Measurements from ENCODE around the gene TULP4. TPM values are rescaled to one million over a fixed set of nuclear protein-coding genes. Genes with fewer than 3 reads are reported as not detected.

The TULP4 gene
- total RNA-seq, 3 donors from 2014 or later, result 104 to 171 (median 112) TPM

- TF ChIP-seq, protein P1, sequence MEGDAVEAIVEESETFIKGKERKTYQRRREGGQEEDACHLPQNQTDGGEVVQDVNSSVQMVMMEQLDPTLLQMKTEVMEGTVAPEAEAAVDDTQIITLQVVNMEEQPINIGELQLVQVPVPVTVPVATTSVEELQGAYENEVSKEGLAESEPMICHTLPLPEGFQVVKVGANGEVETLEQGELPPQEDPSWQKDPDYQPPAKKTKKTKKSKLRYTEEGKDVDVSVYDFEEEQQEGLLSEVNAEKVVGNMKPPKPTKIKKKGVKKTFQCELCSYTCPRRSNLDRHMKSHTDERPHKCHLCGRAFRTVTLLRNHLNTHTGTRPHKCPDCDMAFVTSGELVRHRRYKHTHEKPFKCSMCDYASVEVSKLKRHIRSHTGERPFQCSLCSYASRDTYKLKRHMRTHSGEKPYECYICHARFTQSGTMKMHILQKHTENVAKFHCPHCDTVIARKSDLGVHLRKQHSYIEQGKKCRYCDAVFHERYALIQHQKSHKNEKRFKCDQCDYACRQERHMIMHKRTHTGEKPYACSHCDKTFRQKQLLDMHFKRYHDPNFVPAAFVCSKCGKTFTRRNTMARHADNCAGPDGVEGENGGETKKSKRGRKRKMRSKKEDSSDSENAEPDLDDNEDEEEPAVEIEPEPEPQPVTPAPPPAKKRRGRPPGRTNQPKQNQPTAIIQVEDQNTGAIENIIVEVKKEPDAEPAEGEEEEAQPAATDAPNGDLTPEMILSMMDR (IDR thresholded peaks at IDR 0.05), result no peak
- no peak for TF ChIP-seq POLR2AphosphoS5 (IDR thresholded peaks at IDR 0.05)
- no peak for TF ChIP-seq POLR2A (IDR thresholded peaks at IDR 0.05)
- H3K36me3 ChIP-seq, result no peaks in the 10 kb centered on the region
- no peak for DNase-seq (ENCODE audit: low spot score in 2 of 2)
- no peaks in the 10 kb centered on the region for H3K27me3 ChIP-seq
- H3K9me3 ChIP-seq, result no peaks in the 10 kb centered on the region
- H3K4me1 ChIP-seq, result no peaks in the 10 kb centered on the region
- intact Hi-C loops (cut with DNase I; ENCODE audit: low total_unique reads), result no loop called here
- H3K4me3 ChIP-seq, result no peak overlapping the region
- no peak overlapping the region for H3K27ac ChIP-seq
Measured at GRCh38 chr6:158361961-158362669, 49.9 kb downstream of the TULP4 start.

GRCh38 chr6:158366363-158366762 is 54.1 kb downstream of the TULP4 start:
- no peak overlapping the region for H3K4me3 ChIP-seq

GRCh38 chr6:158367816-158368215 is 55.6 kb downstream of the TULP4 start:
- no peaks in the 10 kb centered on the region for H3K36me3 ChIP-seq
- intact Hi-C loops (cut with DNase I; ENCODE audit: low total_unique reads), result no loop called here
- TF ChIP-seq POLR2AphosphoS5 (IDR thresholded peaks at IDR 0.05), result no peak
- TF ChIP-seq, protein P1 (IDR thresholded peaks at IDR 0.05), result no peak
- TF ChIP-seq POLR2A (IDR thresholded peaks at IDR 0.05), result no peak

More at GRCh38 chr6:158366363-158366762, 54.1 kb downstream of the TULP4 start:
- H3K4me1 ChIP-seq, result no peaks in the 10 kb centered on the region
- TF ChIP-seq, protein P1 (IDR thresholded peaks at IDR 0.05), result no peak
- TF ChIP-seq POLR2A (IDR thresholded peaks at IDR 0.05) (no peak), POLR2AphosphoS5 (IDR thresholded peaks at IDR 0.05) (no peak)
- H3K36me3 ChIP-seq, result no peaks in the 10 kb centered on the region
- H3K27ac ChIP-seq, result no peak overlapping the region
- no peaks in the 10 kb centered on the region for H3K9me3 ChIP-seq
- DNase-seq (ENCODE audit: low spot score in 2 of 2), result no peak
- intact Hi-C loops (cut with DNase I; ENCODE audit: low total_unique reads), result no loop called here
- H3K27me3 ChIP-seq, result no peaks in the 10 kb centered on the region

GRCh38 chr6:158369241-158369640 is 57.0 kb downstream of the TULP4 start:
- H3K27ac ChIP-seq, result no peak overlapping the region
- DNase-seq (ENCODE audit: low spot score in 2 of 2), result no peak
- H3K27me3 ChIP-seq, result no peaks in the 10 kb centered on the region
- no peak overlapping the region for H3K4me3 ChIP-seq
- intact Hi-C loops (cut with DNase I; ENCODE audit: low total_unique reads), result no loop called here
- no peaks in the 10 kb centered on the region for H3K36me3 ChIP-seq
- TF ChIP-seq POLR2A (IDR thresholded peaks at IDR 0.05) (no peak), POLR2AphosphoS5 (IDR thresholded peaks at IDR 0.05) (no peak)
- TF ChIP-seq, protein P1 (IDR thresholded peaks at IDR 0.05), result no peak
- no peaks in the 10 kb centered on the region for H3K4me1 ChIP-seq
- H3K9me3 ChIP-seq, result no peaks in the 10 kb centered on the region

More at GRCh38 chr6:158367816-158368215, 55.6 kb downstream of the TULP4 start:
- Histone ChIP-seq H3K27ac (no peak overlapping the region), H3K9me3 (no peaks in the 10 kb centered on the region), H3K4me1 (no peaks in the 10 kb centered on the region), H3K27me3 (no peaks in the 10 kb centered on the region), H3K4me3 (no peak overlapping the region)
- DNase-seq (ENCODE audit: low spot score in 2 of 2), result no peak

GRCh38 chr6:158370805-158371204 is 58.5 kb downstream of the TULP4 start:
- DNase-seq (ENCODE audit: low spot score in 2 of 2), result no peak
- no peaks in the 10 kb centered on the region for H3K36me3 ChIP-seq
- H3K4me3 ChIP-seq, result no peak overlapping the region
- TF ChIP-seq POLR2A (IDR thresholded peaks at IDR 0.05) (no peak), POLR2AphosphoS5 (IDR thresholded peaks at IDR 0.05) (no peak)
- TF ChIP-seq, protein P1 (IDR thresholded peaks at IDR 0.05), result no peak
- no peaks in the 10 kb centered on the region for H3K27me3 ChIP-seq
- H3K9me3 ChIP-seq, result no peaks in the 10 kb centered on the region
- intact Hi-C loops (cut with DNase I; ENCODE audit: low total_unique reads), result no loop called here
- no peaks in the 10 kb centered on the region for H3K4me1 ChIP-seq
- H3K27ac ChIP-seq, result no peak overlapping the region
